Measurements from ENCODE around the gene TIE1.

DNA sequence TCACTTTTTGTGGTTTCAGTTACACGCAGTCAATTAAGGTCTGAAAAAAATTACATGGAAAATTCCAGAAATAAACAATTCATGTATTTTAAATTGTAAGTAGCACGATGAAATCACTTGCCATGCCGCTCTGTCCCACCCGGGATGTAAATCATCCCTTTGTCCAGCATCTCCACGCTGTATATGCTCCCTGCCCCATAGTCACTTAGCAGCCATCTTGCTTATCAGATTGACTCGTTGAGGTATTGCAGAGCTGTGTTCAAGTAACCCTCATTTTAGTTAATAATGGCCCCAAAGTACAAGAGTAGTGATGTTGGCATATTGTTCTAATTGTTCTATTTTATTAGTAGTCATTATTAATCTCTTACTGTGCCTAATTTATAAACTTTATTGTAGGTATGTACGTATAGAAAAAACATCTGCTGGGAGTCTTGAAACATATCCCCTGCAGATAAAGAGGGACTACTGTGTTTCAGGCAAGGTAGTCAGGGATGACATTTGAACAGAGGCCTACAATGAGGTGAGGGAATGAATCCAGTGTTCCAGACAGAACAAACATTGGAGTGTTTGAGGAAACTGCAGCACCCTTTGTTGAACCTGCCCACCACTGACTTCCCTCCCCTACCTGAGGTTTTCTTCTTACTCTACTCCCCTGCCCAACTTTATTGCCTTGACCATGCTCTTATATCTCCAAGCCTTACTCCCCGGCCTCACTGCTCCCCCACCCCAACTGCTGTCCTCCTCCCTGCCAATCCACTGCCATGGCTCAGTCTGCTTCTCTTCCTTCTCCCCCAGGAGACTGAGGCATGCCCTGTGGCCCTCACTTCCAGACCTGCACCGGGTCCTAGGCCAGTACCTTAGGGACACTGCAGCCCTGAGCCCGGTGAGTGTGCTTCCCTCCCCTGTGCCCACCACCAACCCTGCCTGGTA is 50.9 kb downstream of the TIE1 start:
- TF ChIP-seq, protein P1, sequence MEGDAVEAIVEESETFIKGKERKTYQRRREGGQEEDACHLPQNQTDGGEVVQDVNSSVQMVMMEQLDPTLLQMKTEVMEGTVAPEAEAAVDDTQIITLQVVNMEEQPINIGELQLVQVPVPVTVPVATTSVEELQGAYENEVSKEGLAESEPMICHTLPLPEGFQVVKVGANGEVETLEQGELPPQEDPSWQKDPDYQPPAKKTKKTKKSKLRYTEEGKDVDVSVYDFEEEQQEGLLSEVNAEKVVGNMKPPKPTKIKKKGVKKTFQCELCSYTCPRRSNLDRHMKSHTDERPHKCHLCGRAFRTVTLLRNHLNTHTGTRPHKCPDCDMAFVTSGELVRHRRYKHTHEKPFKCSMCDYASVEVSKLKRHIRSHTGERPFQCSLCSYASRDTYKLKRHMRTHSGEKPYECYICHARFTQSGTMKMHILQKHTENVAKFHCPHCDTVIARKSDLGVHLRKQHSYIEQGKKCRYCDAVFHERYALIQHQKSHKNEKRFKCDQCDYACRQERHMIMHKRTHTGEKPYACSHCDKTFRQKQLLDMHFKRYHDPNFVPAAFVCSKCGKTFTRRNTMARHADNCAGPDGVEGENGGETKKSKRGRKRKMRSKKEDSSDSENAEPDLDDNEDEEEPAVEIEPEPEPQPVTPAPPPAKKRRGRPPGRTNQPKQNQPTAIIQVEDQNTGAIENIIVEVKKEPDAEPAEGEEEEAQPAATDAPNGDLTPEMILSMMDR (IDR thresholded peaks at IDR 0.05): no peak
- no peak for TF ChIP-seq EZH2 (IDR thresholded peaks at IDR 0.05)

Data from neural progenitor cell (in vitro differentiated cells).